Gastrocnemius medialis (tissue), 4 donors: ENCODE results near the gene LAMA2. TPM values are rescaled to one million over a fixed set of nuclear protein-coding genes. Genes with fewer than 3 reads are reported as not detected.

Experiments used
- ATAC-seq, 2 donors: fragments of 150-250 bp; one replicate each; pipeline ENCODE4 v1.9.1; 2016
- DNase-seq, 2 donors: peaks; one replicate each; pipeline ENCODE4 v3.0.0-alpha.2; 2019
- H3K27ac ChIP-seq, 4 donors: fragments of 200-600 bp; sonication (generic); 1 replicate in 1 of 4; 2 replicates in 3 of 4; pipeline ENCODE4 v1.5.1; 2016 to 2018; ENCODE audit warnings: mild to moderate bottlenecking in 2 of 4, moderate library complexity in 1 of 4
- H3K27me3 ChIP-seq, 3 donors: fragments of 200-600 bp; sonication (generic) in 2 of 3; 1 replicate in 1 of 3; 2 replicates in 2 of 3; pipeline versions ENCODE4 v1.5.1 to v1.6.0; 2016 to 2019; ENCODE audit warnings: mild to moderate bottlenecking in 1 of 3, moderate library complexity in 1 of 3
- H3K36me3 ChIP-seq, 2 donors: fragments of 200-600 bp; sonication (generic) in 1 of 2; one replicate each; pipeline ENCODE4 v1.5.1; 2017 to 2018
- H3K4me1 ChIP-seq, 2 donors: fragments of 200-600 bp; sonication (generic) in 1 of 2; one replicate each; pipeline ENCODE4 v1.5.1; 2016 to 2017; ENCODE audit warnings: mild to moderate bottlenecking in 2 of 2
- H3K4me3 ChIP-seq, 4 donors: fragments of 200-600 bp; sonication (generic) in 3 of 4; 1 replicate in 1 of 4; 2 replicates in 3 of 4; pipeline ENCODE4 v1.5.1; 2016 to 2019; ENCODE audit warnings: mild to moderate bottlenecking in 2 of 4
- H3K9me3 ChIP-seq, 3 donors: fragments of 200-600 bp; sonication (generic) in 2 of 3; 1 replicate in 1 of 3; 2 replicates in 2 of 3; pipeline ENCODE4 v1.5.1; 2016 to 2019
- CTCF ChIP-seq, 5 experiments: fragments of 450-650 bp in 3 of 5; fragments of 200-600 bp in 2 of 5; sonication (generic) in 2 of 5; IDR thresholded peaks in 4 of 5; conservative IDR thresholded peaks in 1 of 5; 1 replicate in 4 of 5; 2 replicates in 1 of 5; pipeline ENCODE4 v1.5.1; 2016 to 2019; ENCODE audit warnings: antibody characterized with exemption in 5 of 5, mild to moderate bottlenecking in 3 of 5, moderate library complexity in 3 of 5
- POLR2A ChIP-seq, 2 donors: fragments of 450-650 bp; IDR thresholded peaks; one replicate each; pipeline ENCODE4 v1.6.1; 2017; ENCODE audit warnings: antibody characterized with exemption in 2 of 2, mild to moderate bottlenecking in 2 of 2, moderate library complexity in 2 of 2
- in situ Hi-C, 4 donors: fragments of 200-750 bp; cut with MboI; loops; one replicate each; pipeline versions ENCODE4 v1.15.0 to v1.8.0; 2017; ENCODE audit warnings: low sequenced_read_pairs in 4 of 4
- intact Hi-C: fragments of 100-400 bp; cut with DNase I; formaldehyde crosslinking; loops from one replicate; pipeline ENCODE4 v1.15.1; 2023; ENCODE audit warnings: low total_unique reads
- total RNA-seq, 4 donors: library from RNA; depleted of rRNA; stranded (reverse); fragments of >200 nt; gene quantifications; one replicate each; pipeline versions ENCODE4 v1.1.0 to v1.2.3, GENCODE V29; 2016

Gene LAMA2
- total RNA-seq, 4 donors from 2014 or later: 52.9 to 113 (median 71.3) TPM

GRCh38 chr6:129014302-129014701, 131.4 kb downstream of the LAMA2 start:
- peaks cover 0 to 6% of the 10 kb centered on the region in 2 donors for H3K4me1 ChIP-seq
- in situ Hi-C loops (no loop called here), intact Hi-C loops (no loop called here)
- H3K4me3 ChIP-seq: no peak overlapping the region
- no peak for DNase-seq
- H3K9me3 ChIP-seq: no peaks in the 10 kb centered on the region
- TF ChIP-seq POLR2A (IDR thresholded peaks at IDR 0.05) (no peak), CTCF (IDR thresholded peaks at IDR 0.05 in 4 of 5, conservative IDR thresholded peaks at IDR 0.05 in 1 of 5) (no peak)
- H3K36me3 ChIP-seq: no peaks in the 10 kb centered on the region
- H3K27me3 ChIP-seq: no peaks in the 10 kb centered on the region
- no peak overlapping the region for H3K27ac ChIP-seq
- ATAC-seq: no peak

DNA sequence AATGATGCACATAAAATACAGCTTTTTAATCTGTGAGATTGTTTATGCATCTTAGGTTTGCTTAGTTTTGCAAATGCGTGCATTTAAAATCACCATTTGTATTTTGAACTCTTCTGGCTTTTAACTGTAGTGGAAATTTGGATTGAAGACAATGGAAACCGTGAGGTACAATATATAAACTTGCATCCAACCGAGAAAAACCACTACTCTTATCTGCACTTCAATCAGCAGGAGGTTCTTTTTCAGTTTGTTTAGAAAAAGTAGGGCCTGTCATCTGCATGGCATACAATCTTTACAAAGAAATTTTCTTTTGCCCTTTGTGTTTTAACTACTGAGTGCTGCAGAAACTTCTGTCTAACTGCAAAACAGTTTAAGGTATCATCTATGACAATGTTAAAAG, 132.8 kb downstream of the LAMA2 start:
- in situ Hi-C loops: no loop called here
- intact Hi-C loops: no loop called here
- TF ChIP-seq POLR2A (IDR thresholded peaks at IDR 0.05): no peak
- TF ChIP-seq CTCF (IDR thresholded peaks at IDR 0.05 in 4 of 5, conservative IDR thresholded peaks at IDR 0.05 in 1 of 5): no peak

GRCh38 chr6:129016844-129017243, 133.9 kb downstream of the LAMA2 start:
- intact Hi-C loops: no loop called here
- in situ Hi-C loops: no loop called here
- H3K9me3 ChIP-seq: no peaks in the 10 kb centered on the region
- H3K36me3 ChIP-seq: no peaks in the 10 kb centered on the region
- H3K27ac ChIP-seq: no peak overlapping the region
- TF ChIP-seq CTCF (IDR thresholded peaks at IDR 0.05 in 4 of 5, conservative IDR thresholded peaks at IDR 0.05 in 1 of 5) (no peak), POLR2A (IDR thresholded peaks at IDR 0.05) (no peak)
- H3K27me3 ChIP-seq: no peaks in the 10 kb centered on the region
- H3K4me1 ChIP-seq: no peaks in the 10 kb centered on the region
- DNase-seq (no peak), ATAC-seq (no peak)
- H3K4me3 ChIP-seq: no peak overlapping the region

More for the DNA sequence above, 132.8 kb downstream of the LAMA2 start:
- Histone ChIP-seq H3K4me3 (no peak overlapping the region), H3K36me3 (no peaks in the 10 kb centered on the region), H3K9me3 (no peaks in the 10 kb centered on the region), H3K27me3 (no peaks in the 10 kb centered on the region), H3K4me1 (no peaks in the 10 kb centered on the region), H3K27ac (no peak overlapping the region)
- DNase-seq (no peak), ATAC-seq (no peak)

- TF ChIP-seq CTCF (IDR thresholded peaks at IDR 0.05 in 4 of 5, conservative IDR thresholded peaks at IDR 0.05 in 1 of 5) (no peak), POLR2A (IDR thresholded peaks at IDR 0.05) (no peak)
- H3K4me1 ChIP-seq: no peaks in the 10 kb centered on the region
- no peak overlapping the region for H3K4me3 ChIP-seq
- no peak for ATAC-seq
- no peaks in the 10 kb centered on the region for H3K36me3 ChIP-seq
- H3K27me3 ChIP-seq: no peaks in the 10 kb centered on the region
- H3K27ac ChIP-seq: no peak overlapping the region
- H3K9me3 ChIP-seq: no peaks in the 10 kb centered on the region
- no peak for DNase-seq
- intact Hi-C loops (no loop called here), in situ Hi-C loops (no loop called here)
Observed at GRCh38 chr6:129022011-129022553, 139.1 kb downstream of the LAMA2 start.

DNA sequence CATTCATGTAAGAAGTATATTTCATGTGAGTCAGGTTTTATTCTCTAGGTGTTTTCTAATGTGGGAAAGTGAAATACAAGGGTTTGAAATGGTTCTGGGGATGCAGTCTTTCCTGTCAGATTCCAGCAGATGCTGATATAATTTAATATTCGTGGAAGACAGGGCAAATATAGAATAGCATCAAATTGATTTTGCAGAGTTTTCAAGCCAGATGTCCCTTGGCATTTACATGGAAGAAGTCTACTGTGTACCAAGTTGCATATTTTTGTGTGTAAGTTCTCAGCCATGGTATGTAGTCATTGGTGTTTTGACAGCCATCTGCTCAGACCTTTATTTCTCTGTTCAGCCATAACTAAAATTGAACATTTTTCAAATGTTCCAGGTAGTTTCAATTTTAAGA, 143.7 kb downstream of the LAMA2 start:
- ATAC-seq (no peak), DNase-seq (no peak)
- Histone ChIP-seq H3K4me3 (no peak overlapping the region), H3K4me1 (no peaks in the 10 kb centered on the region), H3K9me3 (no peaks in the 10 kb centered on the region), H3K36me3 (no peaks in the 10 kb centered on the region), H3K27ac (no peak overlapping the region), H3K27me3 (no peaks in the 10 kb centered on the region)
- in situ Hi-C loops: no loop called here
- no peak for TF ChIP-seq POLR2A (IDR thresholded peaks at IDR 0.05)
- TF ChIP-seq CTCF (IDR thresholded peaks at IDR 0.05 in 4 of 5, conservative IDR thresholded peaks at IDR 0.05 in 1 of 5): no peak
- intact Hi-C loops: no loop called here
